ENCODE results near the gene CCN2. TPM values are rescaled to one million over a fixed set of nuclear protein-coding genes. Genes with fewer than 3 reads are reported as not detected.

The CCN2 gene
- total RNA-seq, 1 experiment from 2014 or later, result 3.1 TPM

DNA sequence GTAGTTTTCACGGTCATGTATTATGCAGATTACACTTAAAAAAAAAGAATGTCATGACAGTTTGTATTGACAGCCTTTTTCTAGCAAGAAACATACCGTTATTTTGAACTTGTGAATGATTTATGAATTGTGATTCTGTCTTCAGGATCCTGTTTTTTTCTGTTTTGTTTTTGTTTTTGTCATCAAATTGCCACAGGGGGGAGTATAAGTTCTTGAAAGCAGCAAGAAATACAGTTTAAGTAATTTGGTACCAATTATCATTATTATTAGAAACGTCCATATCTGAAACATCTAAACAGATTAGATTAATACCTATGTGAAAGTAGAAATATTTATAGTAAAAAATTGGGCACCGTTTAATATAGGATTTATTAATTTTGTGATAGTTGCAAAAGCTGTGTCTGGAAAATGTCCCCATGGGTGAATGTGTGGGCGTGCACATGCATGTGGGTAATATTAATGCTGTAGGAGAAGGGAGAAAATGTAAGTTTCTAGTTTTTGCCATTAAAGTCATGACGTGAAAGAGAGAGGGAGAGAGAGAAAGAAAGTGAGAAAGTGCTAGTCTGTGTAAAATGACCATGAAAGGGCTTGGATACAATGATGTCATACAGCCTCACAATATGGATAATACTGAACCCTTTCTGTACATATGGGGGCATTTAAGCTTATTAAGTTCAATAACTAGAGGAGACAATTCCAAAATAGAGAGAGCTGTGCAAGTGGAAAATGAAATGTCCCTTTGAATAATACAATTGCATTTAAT lies 9.4 kb upstream of the CCN2 start:
- DNase-seq (ENCODE audit: low read depth, low spot score), result no peak
- H3K79me2 ChIP-seq (ENCODE audit: insufficient read depth, low read length), result no peaks in the 10 kb centered on the region
- H3K9ac ChIP-seq (ENCODE audit: low read length), result no peak overlapping the region
- no peaks in the 10 kb centered on the region for H3K9me3 ChIP-seq (ENCODE audit: control insufficient read depth in 1 of 2, insufficient read depth in 1 of 2, low read depth in 1 of 2, low read length in 2 of 2)
- RAD21 ChIA-PET (ENCODE audit: low non-redundant PET in 1 of 2, low total read pairs in 2 of 2, uncharacterized antibody in 2 of 2, unreplicated experiment in 2 of 2), result interaction anchor here in 1 of 2 experiments (0.8 kb wide), 1 partner anchor 36 kb away, joined by 3 read pairs; no protein-coding TSS in a partner anchor
- BruUV-seq (replicated peaks), result no TSS peak
- no peak overlapping the region for H3K27ac ChIP-seq (ENCODE audit: low read depth, low read length)
- no peaks in the 10 kb centered on the region for H3K9me2 ChIP-seq (ENCODE audit: insufficient read depth)
- H2AFZ ChIP-seq (ENCODE audit: low read depth, low read length, poor library complexity, severe bottlenecking), result no peak overlapping the region
- no peak for TF ChIP-seq SP1 (IDR thresholded peaks at IDR 0.05; ENCODE audit: low read depth)
- TF ChIP-seq, protein P1, sequence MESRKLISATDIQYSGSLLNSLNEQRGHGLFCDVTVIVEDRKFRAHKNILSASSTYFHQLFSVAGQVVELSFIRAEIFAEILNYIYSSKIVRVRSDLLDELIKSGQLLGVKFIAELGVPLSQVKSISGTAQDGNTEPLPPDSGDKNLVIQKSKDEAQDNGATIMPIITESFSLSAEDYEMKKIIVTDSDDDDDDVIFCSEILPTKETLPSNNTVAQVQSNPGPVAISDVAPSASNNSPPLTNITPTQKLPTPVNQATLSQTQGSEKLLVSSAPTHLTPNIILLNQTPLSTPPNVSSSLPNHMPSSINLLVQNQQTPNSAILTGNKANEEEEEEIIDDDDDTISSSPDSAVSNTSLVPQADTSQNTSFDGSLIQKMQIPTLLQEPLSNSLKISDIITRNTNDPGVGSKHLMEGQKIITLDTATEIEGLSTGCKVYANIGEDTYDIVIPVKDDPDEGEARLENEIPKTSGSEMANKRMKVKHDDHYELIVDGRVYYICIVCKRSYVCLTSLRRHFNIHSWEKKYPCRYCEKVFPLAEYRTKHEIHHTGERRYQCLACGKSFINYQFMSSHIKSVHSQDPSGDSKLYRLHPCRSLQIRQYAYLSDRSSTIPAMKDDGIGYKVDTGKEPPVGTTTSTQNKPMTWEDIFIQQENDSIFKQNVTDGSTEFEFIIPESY (IDR thresholded peaks at IDR 0.05; ENCODE audit: extremely low read depth, insufficient replicate concordance, low read length), result no peak
- TF ChIP-seq POLR2AphosphoS5 (IDR thresholded peaks at IDR 0.05; ENCODE audit: low read depth, low read length), result no peak
- TF ChIP-seq EZH2phosphoT487 (IDR thresholded peaks at IDR 0.05; ENCODE audit: borderline replicate concordance), result no peak
- TF ChIP-seq, protein P2, sequence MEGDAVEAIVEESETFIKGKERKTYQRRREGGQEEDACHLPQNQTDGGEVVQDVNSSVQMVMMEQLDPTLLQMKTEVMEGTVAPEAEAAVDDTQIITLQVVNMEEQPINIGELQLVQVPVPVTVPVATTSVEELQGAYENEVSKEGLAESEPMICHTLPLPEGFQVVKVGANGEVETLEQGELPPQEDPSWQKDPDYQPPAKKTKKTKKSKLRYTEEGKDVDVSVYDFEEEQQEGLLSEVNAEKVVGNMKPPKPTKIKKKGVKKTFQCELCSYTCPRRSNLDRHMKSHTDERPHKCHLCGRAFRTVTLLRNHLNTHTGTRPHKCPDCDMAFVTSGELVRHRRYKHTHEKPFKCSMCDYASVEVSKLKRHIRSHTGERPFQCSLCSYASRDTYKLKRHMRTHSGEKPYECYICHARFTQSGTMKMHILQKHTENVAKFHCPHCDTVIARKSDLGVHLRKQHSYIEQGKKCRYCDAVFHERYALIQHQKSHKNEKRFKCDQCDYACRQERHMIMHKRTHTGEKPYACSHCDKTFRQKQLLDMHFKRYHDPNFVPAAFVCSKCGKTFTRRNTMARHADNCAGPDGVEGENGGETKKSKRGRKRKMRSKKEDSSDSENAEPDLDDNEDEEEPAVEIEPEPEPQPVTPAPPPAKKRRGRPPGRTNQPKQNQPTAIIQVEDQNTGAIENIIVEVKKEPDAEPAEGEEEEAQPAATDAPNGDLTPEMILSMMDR (IDR thresholded peaks at IDR 0.05 in 2 of 3, conservative IDR thresholded peaks at IDR 0.05 in 1 of 3; ENCODE audit: borderline replicate concordance in 1 of 3, insufficient read depth in 1 of 3, low read depth in 2 of 3, low read length in 2 of 3), result peak; percentile 13 to 58 (median 33); a peak in 4 of 6 replicates
- no peak for TF ChIP-seq JUND (IDR thresholded peaks at IDR 0.05)
- TF ChIP-seq CEBPB (IDR thresholded peaks at IDR 0.05; ENCODE audit: low read depth), result no peak
- TF ChIP-seq, protein P3, sequence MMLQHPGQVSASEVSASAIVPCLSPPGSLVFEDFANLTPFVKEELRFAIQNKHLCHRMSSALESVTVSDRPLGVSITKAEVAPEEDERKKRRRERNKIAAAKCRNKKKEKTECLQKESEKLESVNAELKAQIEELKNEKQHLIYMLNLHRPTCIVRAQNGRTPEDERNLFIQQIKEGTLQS (IDR thresholded peaks at IDR 0.05), result no peak
- no peak for TF ChIP-seq FOSL1 (IDR thresholded peaks at IDR 0.05; ENCODE audit: low read depth)
- TF ChIP-seq ZNF274 (IDR thresholded peaks at IDR 0.05; ENCODE audit: low read depth, low read length), result no peak
- peak; percentile 61 for TF ChIP-seq RAD21 (IDR thresholded peaks at IDR 0.05; ENCODE audit: low read depth)
- TF ChIP-seq ELF1 (IDR thresholded peaks at IDR 0.05; ENCODE audit: borderline replicate concordance, low read depth), result no peak
- TF ChIP-seq ZFX (IDR thresholded peaks at IDR 0.05), result no peak
- TF ChIP-seq SRF (IDR thresholded peaks at IDR 0.05; ENCODE audit: low read depth), result no peak
- no peak for TF ChIP-seq EZH2 (IDR thresholded peaks at IDR 0.05)
- intact Hi-C loops (cut with micrococcal nuclease), result loop anchor here (2.0 kb wide), 1 partner anchor 258 kb away; no protein-coding TSS in a partner anchor
- CTCF ChIA-PET, result interaction anchor here (1.0 to 1.8 kb wide), 5 partner anchors 10 to 319 kb away, joined by 3 to 10 read pairs (median 3); no protein-coding TSS in a partner anchor
- ATAC-seq, result no peak
- no peaks in the 10 kb centered on the region for H3K27me3 ChIP-seq (ENCODE audit: insufficient read depth, low read length)
- H3K4me1 ChIP-seq (ENCODE audit: control insufficient read depth in 1 of 2, insufficient read depth in 2 of 2, low read length in 2 of 2), result no peaks in the 10 kb centered on the region
- no peaks in the 10 kb centered on the region for H4K20me1 ChIP-seq (ENCODE audit: insufficient read depth)
- POLR2A ChIA-PET, result no interaction called here
- H3K36me3 ChIP-seq (ENCODE audit: control insufficient read depth in 1 of 2, insufficient read depth in 2 of 2, low read length in 2 of 2), result no peaks in the 10 kb centered on the region
- H3K4me3 ChIP-seq (replicated peaks in 1 of 2; ENCODE audit: low read depth in 1 of 2, low read length in 2 of 2), result no peak overlapping the region
- H3K4me2 ChIP-seq (ENCODE audit: low read length), result no peak overlapping the region
